A549 (cell line): Measurements from ENCODE around the gene DOK4. TPM values are rescaled to one million over a fixed set of nuclear protein-coding genes. Genes with fewer than 3 reads are reported as not detected.

ENCODE experiments used
- ATAC-seq, 2 experiments: fragments of 200-7000 bp in 1 of 2; fragments of >200 bp in 1 of 2; cut with Nextera tagmentation in 1 of 2; cut with Tn5 transposase in 1 of 2; 3 replicates each; pipeline versions ENCODE4 v1.8.0 to v1.9.1; 2018 to 2020; ENCODE audit warnings: mild to moderate bottlenecking in 1 of 2, moderate library complexity in 1 of 2
- CTCF ChIA-PET: fragments of 300-600 bp; sonication (Branson Sonifier 250); formaldehyde crosslinking; extraction: SDS; loops from one replicate; lab custom pipeline; 2021; ENCODE audit warnings: antibody characterized with exemption, inconsistent platforms; lab: Yijun Ruan, JAX
- POLR2A ChIA-PET: fragments of 350-600 bp; formaldehyde crosslinking; extraction: SDS; loops from one replicate; lab custom pipeline; 2021; ENCODE audit warnings: antibody characterized with exemption, inconsistent platforms; lab: Yijun Ruan, JAX
- DNase-seq, 2 experiments: peaks; one replicate each; pipeline versions ENCODE4 v3.0.0 to v3.0.0-alpha.2; 2011 to 2016; ENCODE audit warnings: low read depth in 1 of 2, low spot score in 1 of 2
- FAIRE-seq: peaks from 2 replicates; lab custom pipeline; 2011; peaks lifted over from hg19 to GRCh38; lab: Jason Lieb, UNC
- H3K27ac ChIP-seq, 2 experiments: fragments of >200 bp; sonication (Bioruptor Twin); formaldehyde crosslinking; 3 replicates each; pipeline ENCODE4 v1.5.1; 2016 to 2017
- H3K4me1 ChIP-seq: fragments of >200 bp; sonication (Bioruptor Twin); formaldehyde crosslinking; 3 replicates; pipeline ENCODE4 v1.6.1; 2016
- H3K4me2 ChIP-seq: fragments of >200 bp; sonication (Bioruptor Twin); formaldehyde crosslinking; 3 replicates; pipeline ENCODE4 v1.6.1; 2016
- H3K4me3 ChIP-seq: fragments of >200 bp; sonication (Bioruptor Twin); formaldehyde crosslinking; 3 replicates; pipeline ENCODE4 v1.5.1; 2016
- H3K9me3 ChIP-seq: fragments of >200 bp; sonication (Bioruptor Twin); formaldehyde crosslinking; 3 replicates; pipeline ENCODE4 v1.6.1; 2016
- CEBPB ChIP-seq, 2 experiments: fragments of >200 bp in 1 of 2; sonication (Bioruptor Twin) in 1 of 2; formaldehyde crosslinking in 1 of 2; IDR thresholded peaks; 2 replicates each; pipeline ENCODE4 v1.6.1; 2012 to 2016
- CHD2 ChIP-seq: fragments of 150-350 bp; IDR thresholded peaks from 2 replicates; pipeline ENCODE4 v1.6.1; 2014; ENCODE audit warnings: low read length; ENCODE audit not compliant: partially characterized antibody
- CHD4 ChIP-seq: fragments of 200-600 bp; sonication (generic); IDR thresholded peaks from 2 replicates; pipeline ENCODE4 v1.6.1; 2016; ENCODE audit warnings: antibody characterized with exemption, mild to moderate bottlenecking, borderline replicate concordance
- EHMT2 ChIP-seq: fragments of 200-600 bp; sonication (generic); IDR thresholded peaks from 2 replicates; pipeline ENCODE4 v1.6.1; 2016; ENCODE audit warnings: antibody characterized with exemption, low read depth, mild to moderate bottlenecking, moderate library complexity
- EP300 ChIP-seq, 2 experiments: fragments of >200 bp; sonication (Bioruptor Twin); formaldehyde crosslinking; IDR thresholded peaks; 2 replicates in 1 of 2; 3 replicates in 1 of 2; pipeline ENCODE4 v1.6.1; 2016 to 2017
- FOSB ChIP-seq: fragments of 250-450 bp; sonication (Bioruptor Pico); IDR thresholded peaks from 2 replicates; pipeline ENCODE4 v1.5.0; 2020; ENCODE audit warnings: mild to moderate bottlenecking, moderate library complexity
- GATA3 ChIP-seq: IDR thresholded peaks from 2 replicates; pipeline ENCODE4 v1.6.1; 2012; ENCODE audit warnings: borderline replicate concordance
- HDAC2 ChIP-seq: fragments of 200-600 bp; sonication (generic); IDR thresholded peaks from 2 replicates; pipeline ENCODE4 v1.6.1; 2016
- HEYL ChIP-seq: fragments of 250-450 bp; sonication (Bioruptor Pico); IDR thresholded peaks from 2 replicates; pipeline ENCODE4 v1.8.0; 2021; ENCODE audit warnings: mild to moderate bottlenecking, moderate library complexity
- HOXA7 ChIP-seq: fragments of 250-450 bp; sonication (Bioruptor Pico); IDR thresholded peaks from 2 replicates; pipeline ENCODE4 v1.5.0; 2020; ENCODE audit warnings: mild to moderate bottlenecking, moderate library complexity
- HOXB5 ChIP-seq: fragments of 250-450 bp; sonication (Bioruptor Pico); IDR thresholded peaks from 2 replicates; pipeline ENCODE4 v1.5.0; 2020; ENCODE audit warnings: mild to moderate bottlenecking, moderate library complexity
- KDM5A ChIP-seq: fragments of 200-600 bp; sonication (generic); IDR thresholded peaks from 2 replicates; pipeline ENCODE4 v1.6.1; 2016; ENCODE audit warnings: antibody characterized with exemption, mild to moderate bottlenecking
- POLR2A ChIP-seq: IDR thresholded peaks from 2 replicates; pipeline ENCODE4 v1.6.1; 2012; ENCODE audit warnings: mild to moderate bottlenecking, low read length
- RARB ChIP-seq: fragments of 250-450 bp; sonication (Bioruptor Pico); IDR thresholded peaks from 2 replicates; pipeline ENCODE4 v1.8.0; 2021; ENCODE audit warnings: mild to moderate bottlenecking, moderate library complexity
- RNF2 ChIP-seq: fragments of 200-600 bp; sonication (generic); IDR thresholded peaks from 2 replicates; pipeline ENCODE4 v1.6.1; 2016; ENCODE audit warnings: low read depth, mild to moderate bottlenecking, antibody characterized with exemption, moderate library complexity, borderline replicate concordance
- ZC3H11A ChIP-seq: fragments of 450-650 bp; IDR thresholded peaks from 2 replicates; pipeline ENCODE4 v1.6.1; 2014; ENCODE audit warnings: antibody characterized with exemption, mild to moderate bottlenecking
- ZFP36 ChIP-seq: fragments of 450-650 bp; IDR thresholded peaks from 2 replicates; pipeline ENCODE4 v1.6.1; 2014; ENCODE audit warnings: borderline replicate concordance; ENCODE audit not compliant: partially characterized antibody
- ZSCAN20 ChIP-seq: fragments of 250-450 bp; sonication (Bioruptor Pico); IDR thresholded peaks from 2 replicates; pipeline ENCODE4 v1.8.0; 2022; ENCODE audit warnings: mild to moderate bottlenecking, moderate library complexity
- WGBS: methylation state at CpG from one replicate; pipeline ENCODE4 v1.1.6; 2017; ENCODE audit errors: missing lambda C conversion rate; 5-methylcytosine and 5-hydroxymethylcytosine counted together
- polyA plus RNA-seq, 4 experiments: library from polyadenylated mRNA; depleted of rRNA in 3 of 4; stranded (reverse); fragments of >200 nt; fragmentation: RNase III in 1 of 4; extraction: RNeasy Plus Mini Kit Qiagen cat#74134 plus additional on column Dnase treatment in 1 of 4; gene quantifications; 2 replicates in 3 of 4; 3 replicates in 1 of 4; pipeline ENCODE4 v1.2.3, GENCODE V29; 2011 to 2017
- TF ChIP-seq, protein P1 (sequence below): fragments of 150-350 bp; IDR thresholded peaks from 2 replicates; pipeline ENCODE4 v1.6.1; 2014; ENCODE audit warnings: low read depth, mild to moderate bottlenecking, low read length
- TF ChIP-seq, protein P2 (sequence below): IDR thresholded peaks from 2 replicates; pipeline ENCODE4 v1.6.1; 2012
- TF ChIP-seq, protein P3 (sequence below): fragments of >200 bp; sonication (Bioruptor Twin); formaldehyde crosslinking; IDR thresholded peaks from 3 replicates; pipeline ENCODE4 v1.5.1; 2016
- TF ChIP-seq, protein P4 (sequence below): fragments of 250-450 bp; sonication (Bioruptor Pico); IDR thresholded peaks from 2 replicates; pipeline ENCODE4 v1.5.0; 2021; ENCODE audit warnings: mild to moderate bottlenecking, moderate library complexity, borderline replicate concordance

The DOK4 gene
- polyA plus RNA-seq, 2 of the 4 experiments (the other 2 are of a cell fraction): 70.3 to 85.4 TPM

DNA sequence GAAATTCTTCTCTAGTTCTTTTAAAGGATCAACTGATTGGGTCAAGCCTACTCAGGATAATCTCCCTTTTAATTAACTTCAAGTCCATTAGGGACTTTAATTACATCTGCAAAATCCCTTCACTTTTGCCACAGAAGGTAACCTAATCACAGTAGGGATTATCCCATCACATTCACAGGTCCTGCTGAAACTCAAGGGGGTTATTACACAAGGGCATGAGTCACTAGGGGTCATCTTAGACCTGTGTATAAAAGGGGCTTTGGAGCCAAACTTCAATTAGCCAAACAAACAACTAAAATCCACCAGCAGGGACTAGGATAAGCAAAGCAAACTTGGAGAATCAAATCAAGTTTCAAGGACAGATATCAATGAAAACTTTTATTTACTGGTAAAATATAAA lies 58.5 kb downstream of the DOK4 start:
- Histone ChIP-seq H3K9me3 (no peaks in the 10 kb centered on the region), H3K4me2 (no peak overlapping the region), H3K4me3 (no peak overlapping the region), H3K27ac (no peak overlapping the region), H3K4me1 (no peaks in the 10 kb centered on the region)
- no peak for ATAC-seq
- ChIA-PET CTCF (no interaction called here), POLR2A (no interaction called here)
- DNase-seq: no peak
- no peak for FAIRE-seq
- TF ChIP-seq KDM5A (no peak), RARB (no peak), POLR2A (no peak), ZC3H11A (no peak), HDAC2 (no peak), ZSCAN20 (CRISPR knock-in tag) (no peak), EP300 (IDR thresholded peaks at IDR 0.05) (no peak)
- TF ChIP-seq, protein P1, sequence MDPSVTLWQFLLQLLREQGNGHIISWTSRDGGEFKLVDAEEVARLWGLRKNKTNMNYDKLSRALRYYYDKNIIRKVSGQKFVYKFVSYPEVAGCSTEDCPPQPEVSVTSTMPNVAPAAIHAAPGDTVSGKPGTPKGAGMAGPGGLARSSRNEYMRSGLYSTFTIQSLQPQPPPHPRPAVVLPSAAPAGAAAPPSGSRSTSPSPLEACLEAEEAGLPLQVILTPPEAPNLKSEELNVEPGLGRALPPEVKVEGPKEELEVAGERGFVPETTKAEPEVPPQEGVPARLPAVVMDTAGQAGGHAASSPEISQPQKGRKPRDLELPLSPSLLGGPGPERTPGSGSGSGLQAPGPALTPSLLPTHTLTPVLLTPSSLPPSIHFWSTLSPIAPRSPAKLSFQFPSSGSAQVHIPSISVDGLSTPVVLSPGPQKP: no peak

DNA sequence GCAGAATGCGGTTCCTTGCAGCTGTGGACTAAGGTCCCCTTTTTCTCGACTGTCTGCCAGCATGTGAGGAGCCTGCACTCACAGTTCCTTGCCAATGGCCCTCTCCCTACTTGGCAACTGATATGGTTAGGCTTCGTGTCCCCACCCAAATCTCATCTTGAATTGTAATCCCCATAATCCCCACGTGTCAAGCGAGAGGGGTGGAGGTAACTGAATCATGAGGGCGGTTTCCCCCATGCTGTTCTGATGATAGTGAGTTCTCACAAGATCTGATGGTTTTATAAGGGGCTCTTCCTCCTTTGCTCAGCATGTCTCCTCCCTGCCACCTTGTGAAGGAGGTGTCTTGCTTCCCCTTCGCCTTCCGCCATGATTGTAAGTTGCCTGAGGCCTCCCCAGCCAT lies 59.0 kb downstream of the DOK4 start:
- TF ChIP-seq HDAC2: no peak
- TF ChIP-seq, protein P2, sequence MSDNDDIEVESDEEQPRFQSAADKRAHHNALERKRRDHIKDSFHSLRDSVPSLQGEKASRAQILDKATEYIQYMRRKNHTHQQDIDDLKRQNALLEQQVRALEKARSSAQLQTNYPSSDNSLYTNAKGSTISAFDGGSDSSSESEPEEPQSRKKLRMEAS: no peak
- TF ChIP-seq CHD4: no peak
- TF ChIP-seq HOXA7: no peak
- no peak for TF ChIP-seq EHMT2
- TF ChIP-seq CEBPB (IDR thresholded peaks at IDR 0.05): no peak
- no peak for TF ChIP-seq POLR2A
- no peak for TF ChIP-seq GATA3
- no peak for TF ChIP-seq ZFP36
- TF ChIP-seq, protein P1: no peak
- no peak for TF ChIP-seq HOXB5 (CRISPR knock-in tag)
- TF ChIP-seq, protein P3, sequence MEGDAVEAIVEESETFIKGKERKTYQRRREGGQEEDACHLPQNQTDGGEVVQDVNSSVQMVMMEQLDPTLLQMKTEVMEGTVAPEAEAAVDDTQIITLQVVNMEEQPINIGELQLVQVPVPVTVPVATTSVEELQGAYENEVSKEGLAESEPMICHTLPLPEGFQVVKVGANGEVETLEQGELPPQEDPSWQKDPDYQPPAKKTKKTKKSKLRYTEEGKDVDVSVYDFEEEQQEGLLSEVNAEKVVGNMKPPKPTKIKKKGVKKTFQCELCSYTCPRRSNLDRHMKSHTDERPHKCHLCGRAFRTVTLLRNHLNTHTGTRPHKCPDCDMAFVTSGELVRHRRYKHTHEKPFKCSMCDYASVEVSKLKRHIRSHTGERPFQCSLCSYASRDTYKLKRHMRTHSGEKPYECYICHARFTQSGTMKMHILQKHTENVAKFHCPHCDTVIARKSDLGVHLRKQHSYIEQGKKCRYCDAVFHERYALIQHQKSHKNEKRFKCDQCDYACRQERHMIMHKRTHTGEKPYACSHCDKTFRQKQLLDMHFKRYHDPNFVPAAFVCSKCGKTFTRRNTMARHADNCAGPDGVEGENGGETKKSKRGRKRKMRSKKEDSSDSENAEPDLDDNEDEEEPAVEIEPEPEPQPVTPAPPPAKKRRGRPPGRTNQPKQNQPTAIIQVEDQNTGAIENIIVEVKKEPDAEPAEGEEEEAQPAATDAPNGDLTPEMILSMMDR: no peak
- no peak for TF ChIP-seq CHD2
- TF ChIP-seq FOSB (CRISPR knock-in tag): no peak
- no peak for TF ChIP-seq RNF2
- TF ChIP-seq, protein P4, sequence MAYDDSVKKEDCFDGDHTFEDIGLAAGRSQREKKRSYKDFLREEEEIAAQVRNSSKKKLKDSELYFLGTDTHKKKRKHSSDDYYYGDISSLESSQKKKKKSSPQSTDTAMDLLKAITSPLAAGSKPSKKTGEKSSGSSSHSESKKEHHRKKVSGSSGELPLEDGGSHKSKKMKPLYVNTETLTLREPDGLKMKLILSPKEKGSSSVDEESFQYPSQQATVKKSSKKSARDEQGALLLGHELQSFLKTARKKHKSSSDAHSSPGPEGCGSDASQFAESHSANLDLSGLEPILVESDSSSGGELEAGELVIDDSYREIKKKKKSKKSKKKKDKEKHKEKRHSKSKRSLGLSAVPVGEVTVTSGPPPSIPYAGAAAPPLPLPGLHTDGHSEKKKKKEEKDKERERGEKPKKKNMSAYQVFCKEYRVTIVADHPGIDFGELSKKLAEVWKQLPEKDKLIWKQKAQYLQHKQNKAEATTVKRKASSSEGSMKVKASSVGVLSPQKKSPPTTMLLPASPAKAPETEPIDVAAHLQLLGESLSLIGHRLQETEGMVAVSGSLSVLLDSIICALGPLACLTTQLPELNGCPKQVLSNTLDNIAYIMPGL (CRISPR knock-in tag): no peak
- TF ChIP-seq HEYL (CRISPR knock-in tag): no peak
- no peak for TF ChIP-seq ZC3H11A
- Histone ChIP-seq H3K4me1 (peaks cover 5% of the 10 kb centered on the region), H3K4me2 (no peak overlapping the region), H3K4me3 (no peak overlapping the region), H3K9me3 (no peaks in the 10 kb centered on the region), H3K27ac (no peak overlapping the region)
- CTCF ChIA-PET: interaction anchor here (0.9 to 16.7 kb wide), 5 partner anchors 10 to 343 kb away, joined by 3 to 709 read pairs (median 27); no protein-coding TSS in a partner anchor
- 86% methylated on average over 8 of the region's 8 CpGs for WGBS
- FAIRE-seq (no peak), ATAC-seq (no peak), DNase-seq (no peak)
- POLR2A ChIA-PET: no interaction called here
